ENCODE results near the gene ASIC2.

The ASIC2 gene

GRCh38 chr17:33055746-33056145, 237.3 kb downstream of the ASIC2 start:
- no peak for DNase-seq

- DNase-seq, result no peak
Observed at GRCh38 chr17:33055171-33055611, 237.9 kb downstream of the ASIC2 start.

GRCh38 chr17:33054412-33054811, 238.7 kb downstream of the ASIC2 start:
- no peak for DNase-seq

GRCh38 chr17:33053676-33054075, 239.4 kb downstream of the ASIC2 start:
- no peak for DNase-seq

- DNase-seq, result no peak
Observed at GRCh38 chr17:33052856-33053255, 240.2 kb downstream of the ASIC2 start.

GRCh38 chr17:33050611-33051140, 242.4 kb downstream of the ASIC2 start:
- DNase-seq, result no peak

- no peak for DNase-seq
Observed at GRCh38 chr17:33049781-33050414, 243.2 kb downstream of the ASIC2 start.

- DNase-seq, result no peak
Observed at GRCh38 chr17:33046361-33047255, 246.5 kb downstream of the ASIC2 start.

- DNase-seq, result no peak
Observed at GRCh38 chr17:33045216-33045615, 247.9 kb downstream of the ASIC2 start.

GRCh38 chr17:33044771-33045170, 248.3 kb downstream of the ASIC2 start:
- no peak for DNase-seq

- no peak for DNase-seq
Observed at GRCh38 chr17:33040461-33040860, 252.6 kb downstream of the ASIC2 start.

GRCh38 chr17:33039874-33040273, 253.2 kb downstream of the ASIC2 start:
- no peak for DNase-seq

- DNase-seq, result peak in 1 of 2 experiments; percentile 25
Observed at GRCh38 chr17:33038740-33039139, 254.4 kb downstream of the ASIC2 start.

GRCh38 chr17:33033176-33033575, 259.9 kb downstream of the ASIC2 start:
- DNase-seq, result no peak

- no peak for DNase-seq
Observed at GRCh38 chr17:33028778-33029177, 264.3 kb downstream of the ASIC2 start.

GRCh38 chr17:33028061-33028460, 265.0 kb downstream of the ASIC2 start:
- DNase-seq, result no peak

- no peak for DNase-seq
Observed at GRCh38 chr17:33024688-33025486, 268.2 kb downstream of the ASIC2 start.

- no peak for DNase-seq
Observed at GRCh38 chr17:33023790-33024189, 269.3 kb downstream of the ASIC2 start.

- DNase-seq, result no peak
Observed at GRCh38 chr17:33021731-33022408, 271.2 kb downstream of the ASIC2 start.

GRCh38 chr17:33019161-33019890, 273.8 kb downstream of the ASIC2 start:
- no peak for DNase-seq

- DNase-seq, result no peak
Observed at GRCh38 chr17:33017366-33017765, 275.7 kb downstream of the ASIC2 start.

- no peak for DNase-seq
Observed at GRCh38 chr17:33016920-33017319, 276.2 kb downstream of the ASIC2 start.

Measured in cerebellar nuclear complex (tissue), 1 donor.